ENCODE measurements around the gene ASPDH. TPM values are rescaled to one million over a fixed set of nuclear protein-coding genes. Genes with fewer than 3 reads are reported as not detected.

The ASPDH gene
- total and polyA plus RNA-seq, 2 experiments from 2014 or later, result not detected

DNA sequence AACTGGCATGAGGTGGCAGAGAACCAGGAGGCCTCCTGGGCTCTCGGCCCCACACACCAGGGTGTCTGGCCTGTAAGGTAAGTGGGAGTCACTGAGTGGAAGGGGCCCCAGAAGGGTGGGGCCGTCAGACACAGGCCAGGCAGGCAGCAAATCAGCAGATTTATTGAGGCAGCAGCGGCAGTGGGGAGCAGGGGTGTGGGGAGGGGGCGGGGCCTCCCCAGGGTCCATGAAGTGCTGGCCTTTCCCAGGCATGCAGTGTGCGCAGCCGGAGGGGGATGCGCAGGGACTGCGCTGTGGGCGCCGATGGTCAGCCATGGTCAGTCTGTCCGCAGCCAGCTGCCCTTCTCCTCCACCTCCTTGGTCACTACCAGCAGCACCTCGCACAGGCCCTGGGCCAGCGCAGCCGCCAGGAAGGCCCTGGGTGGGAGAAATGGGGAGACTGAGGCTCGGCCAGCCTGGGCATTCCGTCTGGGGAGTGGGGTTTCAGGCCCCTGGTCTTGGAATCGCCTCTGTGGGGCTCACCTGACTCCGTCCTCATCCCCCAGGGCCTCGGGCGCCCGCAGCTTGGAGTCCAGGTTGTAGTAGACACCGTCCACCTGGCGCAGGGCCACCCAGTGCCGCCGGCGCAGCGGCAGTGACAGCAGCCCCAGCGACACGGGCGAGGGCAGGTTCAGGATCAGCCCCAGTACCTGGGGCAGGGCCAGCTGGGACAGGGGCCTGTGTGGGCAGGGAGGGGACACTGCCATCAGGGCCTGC lies 7.7 kb downstream of the ASPDH start:
- Histone ChIP-seq H2AFZ (no peak overlapping the region), H3K36me3 (ENCODE audit: low read depth) (no peaks in the 10 kb centered on the region), H3K27ac (no peak overlapping the region), H3K4me1 (ENCODE audit: insufficient read depth) (no peaks in the 10 kb centered on the region), H3K9me2 (ENCODE audit: insufficient read depth) (no peaks in the 10 kb centered on the region), H3K9me3 (ENCODE audit: low read depth) (no peaks in the 10 kb centered on the region), H3K4me2 (ENCODE audit: unreplicated experiment) (no peak overlapping the region), H4K20me1 (ENCODE audit: insufficient read depth) (no peaks in the 10 kb centered on the region), H3F3A (ENCODE audit: insufficient read depth) (no peaks in the 10 kb centered on the region), H3K27me3 (replicated peaks; ENCODE audit: insufficient read depth) (no peaks in the 10 kb centered on the region), H3K79me2 (ENCODE audit: insufficient read depth) (peaks cover 10% of the 10 kb centered on the region; the same call in 1 of the 2 replicates), H3K4me3 (no peak overlapping the region), H3K9ac (no peak overlapping the region)
- in situ Hi-C loops (cut with MboI), result no loop called here
- no peak for TF ChIP-seq EZH2 (IDR thresholded peaks at IDR 0.05; ENCODE audit: insufficient read depth, poor library complexity, severe bottlenecking)
- WGBS, 2 experiments (ENCODE audit: low coverage in 1 of 2, low lambda C conversion rate in 2 of 2, missing lambda C conversion rate in 2 of 2), result 91 to 93% methylated on average over 17 to 29 of the region's 30 CpGs
- no peak for DNase-seq

- DNase-seq, result no peak
- H3F3A ChIP-seq (ENCODE audit: insufficient read depth), result no peaks in the 10 kb centered on the region
- in situ Hi-C loops (cut with MboI), result no loop called here
- no peaks in the 10 kb centered on the region for H3K36me3 ChIP-seq (ENCODE audit: low read depth)
- H4K20me1 ChIP-seq (ENCODE audit: insufficient read depth), result no peaks in the 10 kb centered on the region
- TF ChIP-seq EZH2 (IDR thresholded peaks at IDR 0.05; ENCODE audit: insufficient read depth, poor library complexity, severe bottlenecking) (no peak), EZH2phosphoT487 (IDR thresholded peaks at IDR 0.05; ENCODE audit: insufficient read depth, low read depth) (no peak)
- H3K79me2 ChIP-seq (ENCODE audit: insufficient read depth), result no peaks in the 10 kb centered on the region
- H3K4me2 ChIP-seq (ENCODE audit: unreplicated experiment), result no peak overlapping the region
- H3K4me3 ChIP-seq, result no peak overlapping the region
- H3K9me3 ChIP-seq (ENCODE audit: low read depth), result no peaks in the 10 kb centered on the region
- H3K4me1 ChIP-seq (ENCODE audit: insufficient read depth), result no peaks in the 10 kb centered on the region
- no peak overlapping the region for H3K9ac ChIP-seq
- 51% methylated on average over 24 to 25 of the region's 25 CpGs for WGBS, 2 experiments (ENCODE audit: low coverage in 1 of 2, low lambda C conversion rate in 2 of 2, missing lambda C conversion rate in 2 of 2)
- H3K9me2 ChIP-seq (ENCODE audit: insufficient read depth), result no peaks in the 10 kb centered on the region
- no peak overlapping the region for H2AFZ ChIP-seq
- peaks cover 10% of the 10 kb centered on the region for H3K27me3 ChIP-seq (replicated peaks; ENCODE audit: insufficient read depth)
- no peak overlapping the region for H3K27ac ChIP-seq
These were observed 11.9 kb downstream of the ASPDH start for GRCh38 chr19:50501568-50502475.

GRCh38 chr19:50501186-50501567 lies 12.5 kb downstream of the ASPDH start:
- peaks cover 10% of the 10 kb centered on the region for H3K27me3 ChIP-seq (replicated peaks; ENCODE audit: insufficient read depth)
- H3K79me2 ChIP-seq (ENCODE audit: insufficient read depth), result no peaks in the 10 kb centered on the region
- H3K36me3 ChIP-seq (ENCODE audit: low read depth), result no peaks in the 10 kb centered on the region
- H2AFZ ChIP-seq, result no peak overlapping the region
- in situ Hi-C loops (cut with MboI), result no loop called here
- H3K27ac ChIP-seq, result no peak overlapping the region
- H3K4me3 ChIP-seq, result no peak overlapping the region
- H3K4me1 ChIP-seq (ENCODE audit: insufficient read depth), result no peaks in the 10 kb centered on the region
- no peaks in the 10 kb centered on the region for H3K9me3 ChIP-seq (ENCODE audit: low read depth)
- no peak overlapping the region for H3K4me2 ChIP-seq (ENCODE audit: unreplicated experiment)
- TF ChIP-seq EZH2 (IDR thresholded peaks at IDR 0.05; ENCODE audit: insufficient read depth, poor library complexity, severe bottlenecking) (no peak), EZH2phosphoT487 (IDR thresholded peaks at IDR 0.05; ENCODE audit: insufficient read depth, low read depth) (no peak)
- no peak for DNase-seq
- WGBS, 2 experiments (ENCODE audit: low coverage in 1 of 2, low lambda C conversion rate in 2 of 2, missing lambda C conversion rate in 2 of 2), result 39 to 50% methylated on average over 10 to 12 of the region's 12 CpGs
- no peak overlapping the region for H3K9ac ChIP-seq
- H3K9me2 ChIP-seq (ENCODE audit: insufficient read depth), result no peaks in the 10 kb centered on the region
- no peaks in the 10 kb centered on the region for H4K20me1 ChIP-seq (ENCODE audit: insufficient read depth)
- H3F3A ChIP-seq (ENCODE audit: insufficient read depth), result no peaks in the 10 kb centered on the region

DNA sequence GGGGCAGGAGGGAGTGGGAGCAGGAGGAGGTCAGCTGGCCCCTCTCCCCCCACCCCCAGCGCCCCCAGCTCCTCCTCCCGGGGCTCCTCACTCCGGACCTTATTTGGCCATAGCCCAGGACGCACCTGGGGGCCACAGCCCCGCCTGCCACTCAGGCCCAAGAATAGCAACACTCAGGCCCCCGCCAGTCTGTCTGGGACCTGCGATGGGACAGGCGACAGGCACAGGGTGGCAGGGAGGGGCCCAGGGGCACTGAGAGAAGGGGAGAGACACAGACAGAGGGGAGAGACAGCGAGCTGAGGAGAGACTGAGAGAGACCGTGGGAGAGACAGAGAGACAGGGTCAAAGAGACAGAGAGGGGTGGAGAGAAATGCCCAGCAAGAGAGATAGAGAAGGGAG lies 13.0 kb downstream of the ASPDH start:
- H3K9ac ChIP-seq, result no peak overlapping the region
- no peak overlapping the region for H3K4me2 ChIP-seq (ENCODE audit: unreplicated experiment)
- TF ChIP-seq EZH2 (IDR thresholded peaks at IDR 0.05; ENCODE audit: insufficient read depth, poor library complexity, severe bottlenecking) (no peak), EZH2phosphoT487 (IDR thresholded peaks at IDR 0.05; ENCODE audit: insufficient read depth, low read depth) (no peak)
- H4K20me1 ChIP-seq (ENCODE audit: insufficient read depth), result no peaks in the 10 kb centered on the region
- no peak overlapping the region for H2AFZ ChIP-seq
- H3K27me3 ChIP-seq (replicated peaks; ENCODE audit: insufficient read depth), result peaks cover 10% of the 10 kb centered on the region
- no peak overlapping the region for H3K4me3 ChIP-seq
- no peaks in the 10 kb centered on the region for H3K36me3 ChIP-seq (ENCODE audit: low read depth)
- H3K9me2 ChIP-seq (ENCODE audit: insufficient read depth), result no peaks in the 10 kb centered on the region
- H3F3A ChIP-seq (ENCODE audit: insufficient read depth), result no peaks in the 10 kb centered on the region
- no peak overlapping the region for H3K27ac ChIP-seq
- WGBS, 2 experiments (ENCODE audit: low coverage in 1 of 2, low lambda C conversion rate in 2 of 2, missing lambda C conversion rate in 2 of 2), result 33% methylated on average over 8 to 10 of the region's 10 CpGs
- H3K79me2 ChIP-seq (ENCODE audit: insufficient read depth), result no peaks in the 10 kb centered on the region
- no peak for DNase-seq
- H3K9me3 ChIP-seq (ENCODE audit: low read depth), result no peaks in the 10 kb centered on the region
- no peaks in the 10 kb centered on the region for H3K4me1 ChIP-seq (ENCODE audit: insufficient read depth)
- in situ Hi-C loops (cut with MboI), result no loop called here

Data from GM23248 (cell line).